ENCODE measurements around the gene SALL3.
"Not testable (repeated sequence)": the region's sequence is repeated elsewhere in the genome, so short reads cannot be mapped to it uniquely, and the experiment has no call there.

The SALL3 gene

DNA sequence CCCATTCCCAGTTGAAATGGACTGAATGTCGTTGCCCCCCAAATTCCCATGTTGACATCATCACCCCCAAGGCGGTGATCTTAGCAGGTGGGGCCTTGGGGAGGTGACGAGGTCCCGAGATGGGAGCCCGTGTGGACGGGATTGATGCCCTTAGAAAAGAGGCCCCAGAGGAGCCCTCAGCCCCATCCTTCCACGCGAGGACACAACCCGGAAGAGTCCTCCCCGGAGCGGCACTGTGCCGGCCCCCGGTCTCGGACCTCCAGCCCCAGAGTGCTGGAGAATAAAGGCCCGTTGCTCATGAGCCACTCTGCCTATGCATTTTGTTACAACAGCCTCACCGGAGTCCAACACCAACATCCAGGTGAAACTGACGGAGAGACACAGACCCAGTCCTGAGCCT lies 30.4 kb upstream of the SALL3 start:
- Mint-ChIP-seq H3K4me3 (no peak overlapping the region), H3K36me3 (peaks cover 2% of the 10 kb centered on the region)
- ATAC-seq (ENCODE audit: low read depth) = no peak

GRCh38 chr18:78950386-78950785 lies 29.2 kb upstream of the SALL3 start:
- Mint-ChIP-seq H3K27me3 (peaks cover 2% of the 10 kb centered on the region), H3K27ac (no peak overlapping the region), H3K9me3 (peaks cover 1% of the 10 kb centered on the region), H3K4me1 (no peaks in the 10 kb centered on the region), H3K4me3 (no peak overlapping the region), H3K36me3 (peaks cover 2% of the 10 kb centered on the region)
- no peak for ATAC-seq (ENCODE audit: low read depth)
- no peak for DNase-seq (ENCODE audit: low spot score in 2 of 2)

More for the DNA sequence above, 30.4 kb upstream of the SALL3 start:
- H3K27ac Mint-ChIP-seq = no peak overlapping the region
- H3K27me3 Mint-ChIP-seq = peaks cover 2% of the 10 kb centered on the region
- peaks cover 1% of the 10 kb centered on the region for H3K9me3 Mint-ChIP-seq
- no peaks in the 10 kb centered on the region for H3K4me1 Mint-ChIP-seq
- no peak for DNase-seq (ENCODE audit: low spot score in 2 of 2)

DNA sequence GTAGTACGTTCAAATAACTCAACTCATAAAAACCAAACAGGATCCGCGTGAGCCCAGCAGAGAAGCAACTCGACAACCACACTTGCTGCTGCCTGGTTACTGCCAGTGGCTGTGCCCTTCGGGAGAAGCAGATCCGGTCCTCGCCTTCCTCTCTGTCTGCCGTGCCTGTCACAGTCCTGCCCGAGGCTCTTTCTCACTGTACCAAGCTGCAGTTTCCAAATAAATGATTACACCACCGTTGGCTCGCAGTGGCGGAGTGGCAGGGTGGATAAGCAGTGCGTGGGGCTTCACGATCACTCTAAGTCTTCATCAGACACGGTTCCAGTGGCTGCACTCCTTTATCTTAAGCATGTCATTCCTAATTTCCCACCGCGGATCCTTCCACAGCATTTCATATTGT lies 26.1 kb upstream of the SALL3 start:
- Mint-ChIP-seq H3K27me3 (peaks cover 2% of the 10 kb centered on the region), H3K4me3 (no peak overlapping the region), H3K9me3 (no peaks in the 10 kb centered on the region), H3K27ac (no peak overlapping the region), H3K36me3 (peaks cover 3% of the 10 kb centered on the region), H3K4me1 (no peaks in the 10 kb centered on the region)
- DNase-seq (ENCODE audit: low spot score in 2 of 2) (no peak), ATAC-seq (ENCODE audit: low read depth) (no peak)

DNA sequence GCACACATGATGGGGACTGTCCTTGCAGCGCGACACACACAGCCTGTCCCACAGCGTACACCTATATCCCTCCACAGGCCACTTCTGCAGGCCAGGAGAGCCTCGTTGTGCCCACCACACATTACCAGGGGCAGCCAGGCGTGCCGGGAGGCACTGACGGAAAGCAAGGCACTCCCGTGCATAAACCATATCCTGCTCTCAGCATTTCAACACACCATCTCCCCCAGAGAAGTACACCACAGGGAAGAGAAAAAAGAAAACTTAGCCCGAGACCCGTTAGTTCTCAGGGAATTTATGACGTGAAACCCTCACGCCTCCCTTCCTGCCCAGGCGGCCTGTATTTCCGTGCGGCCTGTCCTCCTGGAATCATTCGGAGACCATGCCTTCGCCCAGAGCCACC lies 24.6 kb upstream of the SALL3 start:
- no peak for DNase-seq (ENCODE audit: low spot score in 2 of 2)
- no peak for ATAC-seq (ENCODE audit: low read depth)
- Mint-ChIP-seq H3K4me3 (no peak overlapping the region), H3K4me1 (no peaks in the 10 kb centered on the region), H3K27ac (no peak overlapping the region), H3K9me3 (no peaks in the 10 kb centered on the region), H3K27me3 (peaks cover 2% of the 10 kb centered on the region), H3K36me3 (peaks cover 3% of the 10 kb centered on the region)

GRCh38 chr18:78957140-78957539 lies 22.5 kb upstream of the SALL3 start:
- H3K4me1 Mint-ChIP-seq = no peaks in the 10 kb centered on the region
- ATAC-seq (ENCODE audit: low read depth) = no peak

DNA sequence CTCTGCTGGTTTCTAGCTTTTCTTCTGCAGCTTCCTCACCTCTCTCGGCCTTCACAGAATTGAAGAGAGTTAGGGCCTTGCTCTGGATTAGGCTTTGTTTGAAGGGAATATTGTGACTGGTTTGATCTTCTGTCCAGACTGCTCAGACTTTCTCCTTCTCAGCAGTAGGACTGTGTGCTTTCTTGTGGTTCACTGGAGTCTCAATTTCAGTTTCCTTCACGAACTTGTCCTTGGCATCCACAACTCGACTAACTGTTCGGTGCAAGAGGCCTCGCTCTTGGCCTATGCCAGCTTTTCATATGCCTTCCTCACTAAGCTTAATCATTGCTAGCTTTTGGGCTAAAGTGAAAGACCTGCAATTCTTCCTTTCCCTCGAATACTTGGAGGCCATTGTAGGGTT lies 18.9 kb upstream of the SALL3 start:
- ATAC-seq (ENCODE audit: low read depth) = no peak
- H3K36me3 Mint-ChIP-seq = peaks cover 4% of the 10 kb centered on the region
- peaks cover 20% of the 10 kb centered on the region for H3K9me3 Mint-ChIP-seq
- H3K27ac Mint-ChIP-seq = no peak overlapping the region
- no peaks in the 10 kb centered on the region for H3K4me1 Mint-ChIP-seq
- no peak for DNase-seq (ENCODE audit: low spot score in 2 of 2)
- H3K4me3 Mint-ChIP-seq = no peak overlapping the region
- peaks cover 6% of the 10 kb centered on the region for H3K27me3 Mint-ChIP-seq

More at GRCh38 chr18:78957140-78957539, 22.5 kb upstream of the SALL3 start:
- Mint-ChIP-seq H3K36me3 (peaks cover 3% of the 10 kb centered on the region), H3K4me3 (no peak overlapping the region), H3K9me3 (peaks cover 5% of the 10 kb centered on the region), H3K27me3 (peaks cover 5% of the 10 kb centered on the region), H3K27ac (no peak overlapping the region)
- DNase-seq (ENCODE audit: low spot score in 2 of 2) = no peak

DNA sequence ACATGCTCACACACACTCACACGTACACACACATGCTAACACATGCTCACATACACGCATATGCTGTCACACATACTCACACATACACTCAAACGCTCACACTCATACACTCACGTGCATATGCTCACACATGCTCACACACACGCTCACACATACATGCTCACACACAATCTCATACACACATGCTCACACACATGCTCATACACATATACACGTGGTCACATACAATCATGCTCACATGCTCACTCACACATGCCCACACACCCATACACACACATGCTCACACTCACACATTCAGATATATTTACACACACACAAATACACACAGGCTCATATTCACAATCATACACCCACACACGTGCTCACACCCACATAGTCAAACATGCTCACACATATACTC lies 17.5 kb upstream of the SALL3 start:
- no peak for DNase-seq (ENCODE audit: low spot score in 2 of 2)
- H3K4me3 Mint-ChIP-seq = no peak overlapping the region
- no peak for ATAC-seq (ENCODE audit: low read depth)
- H3K4me1 Mint-ChIP-seq = no peaks in the 10 kb centered on the region
- peaks cover 21% of the 10 kb centered on the region for H3K9me3 Mint-ChIP-seq
- H3K27me3 Mint-ChIP-seq = peaks cover 5% of the 10 kb centered on the region
- H3K36me3 Mint-ChIP-seq = peaks cover 2% of the 10 kb centered on the region
- H3K27ac Mint-ChIP-seq = no peak overlapping the region

DNA sequence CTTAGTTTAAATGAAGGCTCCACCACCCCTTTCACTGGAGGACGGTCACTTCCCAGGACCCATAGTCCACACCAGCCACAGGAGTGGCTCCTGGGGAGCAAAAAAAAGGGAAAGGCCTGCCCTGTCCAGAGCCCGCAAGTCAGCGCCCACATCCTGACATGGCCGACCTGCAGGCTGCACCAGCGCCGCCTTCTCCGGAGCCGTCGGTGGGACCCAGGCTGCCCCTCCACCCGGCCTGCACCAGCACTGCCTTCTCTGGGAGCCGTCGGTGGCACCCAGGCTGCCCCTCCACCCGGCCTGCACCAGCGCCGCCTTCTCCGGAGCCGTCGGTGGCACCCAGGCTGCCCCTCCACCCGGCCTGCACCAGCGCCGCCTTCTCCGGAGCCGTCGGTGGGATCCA lies 14.9 kb upstream of the SALL3 start:
- DNase-seq (ENCODE audit: low spot score in 2 of 2); H3K4me3 Mint-ChIP-seq; H3K36me3 Mint-ChIP-seq; H3K27me3 Mint-ChIP-seq; H3K27ac Mint-ChIP-seq; ATAC-seq (ENCODE audit: low read depth); H3K4me1 Mint-ChIP-seq: not testable (repeated sequence)
- peaks cover 21% of the 10 kb centered on the region for H3K9me3 Mint-ChIP-seq

- Mint-ChIP-seq H3K27me3 (peaks cover 5% of the 10 kb centered on the region), H3K4me3 (no peak overlapping the region), H3K36me3 (peaks cover 2% of the 10 kb centered on the region), H3K9me3 (peaks cover 21% of the 10 kb centered on the region), H3K27ac (no peak overlapping the region), H3K4me1 (no peaks in the 10 kb centered on the region)
- DNase-seq (ENCODE audit: low spot score in 2 of 2) = no peak
- ATAC-seq (ENCODE audit: low read depth) = no peak
These were observed 14.4 kb upstream of the SALL3 start for GRCh38 chr18:78965260-78965659.

GRCh38 chr18:78965917-78966792 lies 13.5 kb upstream of the SALL3 start:
- Mint-ChIP-seq H3K27ac (no peak overlapping the region), H3K4me3 (no peak overlapping the region), H3K4me1 (no peaks in the 10 kb centered on the region), H3K9me3 (peaks cover 21% of the 10 kb centered on the region), H3K36me3 (peaks cover 2% of the 10 kb centered on the region), H3K27me3 (peaks cover 9% of the 10 kb centered on the region)
- no peak for ATAC-seq (ENCODE audit: low read depth)
- DNase-seq (ENCODE audit: low spot score in 2 of 2) = no peak

DNA sequence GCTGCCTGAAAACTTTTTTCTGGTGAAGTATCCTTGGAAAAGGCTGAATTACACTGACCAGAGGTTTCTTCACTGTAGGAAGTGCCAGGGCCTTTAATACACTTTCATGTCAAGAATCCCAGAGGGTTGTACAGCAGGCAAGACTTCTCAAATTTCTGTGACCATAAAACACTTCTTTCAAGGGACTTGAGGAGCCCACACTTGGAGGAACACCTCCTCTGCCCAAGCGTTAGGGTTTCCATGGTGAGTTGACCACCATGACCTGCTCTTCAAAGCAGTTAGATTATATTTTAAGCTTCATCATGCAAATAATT lies 12.9 kb upstream of the SALL3 start:
- DNase-seq (ENCODE audit: low spot score in 2 of 2) (no peak), ATAC-seq (ENCODE audit: low read depth) (no peak)
- Mint-ChIP-seq H3K9me3 (peaks cover 20% of the 10 kb centered on the region), H3K4me3 (no peak overlapping the region), H3K4me1 (no peaks in the 10 kb centered on the region), H3K27ac (no peak overlapping the region), H3K27me3 (peaks cover 12% of the 10 kb centered on the region), H3K36me3 (peaks cover 2% of the 10 kb centered on the region)

GRCh38 chr18:78967692-78968091 lies 11.9 kb upstream of the SALL3 start:
- Mint-ChIP-seq H3K27ac (no peak overlapping the region), H3K9me3 (peaks cover 10% of the 10 kb centered on the region), H3K27me3 (peaks cover 10% of the 10 kb centered on the region), H3K4me3 (no peak overlapping the region), H3K4me1 (no peaks in the 10 kb centered on the region), H3K36me3 (peaks cover 2% of the 10 kb centered on the region)
- DNase-seq (ENCODE audit: low spot score in 2 of 2) (no peak), ATAC-seq (ENCODE audit: low read depth) (no peak)

DNA sequence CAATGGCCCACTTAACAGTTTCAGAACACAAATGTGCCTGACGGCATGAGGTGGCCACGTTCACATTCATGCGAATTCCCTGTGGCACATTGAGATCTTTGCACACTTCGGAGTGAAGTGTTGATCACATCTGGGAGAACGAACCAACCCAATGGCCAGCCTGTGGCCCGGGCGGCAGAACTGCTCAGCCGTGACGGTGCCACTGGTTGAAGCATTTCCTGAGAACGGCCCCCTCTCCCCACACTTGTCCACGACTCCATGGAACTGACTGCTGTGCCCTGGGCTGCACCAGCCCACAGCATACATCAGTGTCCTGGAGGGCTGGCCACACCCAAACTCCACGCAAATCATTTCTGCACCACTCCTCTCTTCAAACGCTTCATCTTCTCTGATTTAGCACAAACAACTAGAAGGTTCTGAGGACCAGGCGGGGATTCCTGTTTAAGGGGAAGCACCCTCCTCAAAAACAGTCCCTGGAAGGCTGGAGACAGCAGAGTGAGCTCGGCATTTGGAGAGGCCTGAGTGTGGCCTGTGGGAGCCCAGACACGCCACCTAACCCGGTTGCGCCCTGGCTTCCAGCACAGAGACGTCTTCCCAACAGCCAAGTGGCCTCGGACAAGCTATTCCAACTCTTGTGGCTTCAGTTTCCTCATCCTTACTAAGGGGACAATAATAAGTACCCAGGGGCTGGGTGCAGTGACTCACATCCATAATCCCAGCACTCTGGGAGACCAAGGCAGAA lies 9.9 kb upstream of the SALL3 start:
- peaks cover 10% of the 10 kb centered on the region for H3K27me3 Mint-ChIP-seq
- peaks cover 2% of the 10 kb centered on the region for H3K36me3 Mint-ChIP-seq
- peaks cover 3% of the 10 kb centered on the region for H3K9me3 Mint-ChIP-seq
- H3K4me1 Mint-ChIP-seq = no peaks in the 10 kb centered on the region
- H3K27ac Mint-ChIP-seq = no peak overlapping the region
- ATAC-seq (ENCODE audit: low read depth) (no peak), DNase-seq (ENCODE audit: low spot score in 2 of 2) (no peak)
- no peak overlapping the region for H3K4me3 Mint-ChIP-seq

DNA sequence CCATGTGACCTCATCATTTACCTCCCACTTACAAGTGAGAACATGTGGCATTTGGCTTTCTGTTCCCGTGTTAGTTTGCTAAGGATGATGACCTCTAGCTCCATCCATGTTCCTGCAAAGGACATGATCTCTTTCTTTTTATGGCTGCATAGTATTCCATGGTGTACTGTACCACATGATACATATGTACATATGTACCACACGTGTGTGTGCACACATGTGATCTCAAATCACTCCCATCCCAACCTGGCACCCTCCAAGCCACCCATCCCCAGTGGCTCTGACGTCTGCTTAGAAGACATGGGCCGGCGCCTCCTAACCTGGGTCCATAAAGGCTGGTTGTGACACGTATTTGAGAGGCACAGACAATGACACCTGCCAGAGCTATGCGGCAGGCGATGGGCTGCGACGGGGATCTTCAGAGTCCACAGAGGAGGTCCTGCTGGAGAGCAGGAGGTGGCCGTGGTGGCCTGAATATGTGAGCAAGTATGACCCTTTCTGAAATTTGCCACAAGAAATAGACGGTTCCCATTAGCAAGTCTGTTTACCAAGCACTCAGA lies 8.8 kb upstream of the SALL3 start:
- H3K4me1 Mint-ChIP-seq = no peaks in the 10 kb centered on the region
- peaks cover 11% of the 10 kb centered on the region for H3K27me3 Mint-ChIP-seq
- H3K9me3 Mint-ChIP-seq = no peaks in the 10 kb centered on the region
- H3K27ac Mint-ChIP-seq = no peak overlapping the region
- H3K36me3 Mint-ChIP-seq = no peaks in the 10 kb centered on the region
- H3K4me3 Mint-ChIP-seq = no peak overlapping the region
- DNase-seq (ENCODE audit: low spot score in 2 of 2) (no peak), ATAC-seq (ENCODE audit: low read depth) (no peak)

All from memory B cell (primary cell).